RWPE2 (cell line): ENCODE results near the gene IFT81.

Experiments
- ATAC-seq: fragments of 200-7000 bp; cut with Tn5 transposase; 3 replicates; pipeline ENCODE4 v1.9.1; 2021; ENCODE audit warnings: low read depth
- DNase-seq: peaks from one replicate; pipeline ENCODE4 v3.0.0-alpha.2; 2020; ENCODE audit warnings: low spot score
- H3K27ac ChIP-seq: fragments of 450-650 bp; 2 replicates; pipeline ENCODE4 v1.5.1; 2017; ENCODE audit warnings: mild to moderate bottlenecking; ENCODE audit not compliant: poor library complexity, severe bottlenecking
- H3K27me3 ChIP-seq: fragments of 250-450 bp; sonication (Bioruptor Pico); 2 replicates; pipeline ENCODE4 v1.5.1; 2021; ENCODE audit warnings: mild to moderate bottlenecking, moderate library complexity; ENCODE audit not compliant: insufficient read depth, poor library complexity, severe bottlenecking
- H3K36me3 ChIP-seq: fragments of 250-450 bp; sonication (Bioruptor Pico); 2 replicates; pipeline ENCODE4 v1.5.1; 2020; ENCODE audit warnings: low read depth, mild to moderate bottlenecking, moderate library complexity
- H3K4me1 ChIP-seq: fragments of 250-450 bp; sonication (Bioruptor Pico); 2 replicates; pipeline ENCODE4 v1.5.1; 2021; ENCODE audit warnings: mild to moderate bottlenecking, moderate library complexity; ENCODE audit not compliant: insufficient read depth, poor library complexity, severe bottlenecking
- H3K4me3 ChIP-seq: fragments of 250-450 bp; sonication (Bioruptor Pico); 2 replicates; pipeline ENCODE4 v1.5.1; 2021; ENCODE audit warnings: mild to moderate bottlenecking, moderate library complexity; ENCODE audit not compliant: severe bottlenecking
- H3K9me3 ChIP-seq: fragments of 250-450 bp; sonication (Bioruptor Pico); 2 replicates; pipeline ENCODE4 v1.5.1; 2021; ENCODE audit warnings: mild to moderate bottlenecking, moderate library complexity; ENCODE audit not compliant: severe bottlenecking
- CTCF ChIP-seq: fragments of 450-650 bp; IDR thresholded peaks from one replicate; pipeline ENCODE4 v1.5.1; 2017; ENCODE audit warnings: mild to moderate bottlenecking, moderate library complexity; ENCODE audit not compliant: poor library complexity, severe bottlenecking

Gene IFT81

GRCh38 chr12:110228756-110229155 is 104.6 kb downstream of the IFT81 start:
- no peak overlapping the region for H3K27ac ChIP-seq
- H3K4me1 ChIP-seq = peaks cover 15% of the 10 kb centered on the region
- DNase-seq (no peak), ATAC-seq (no peak)
- H3K9me3 ChIP-seq = no peaks in the 10 kb centered on the region
- no peak overlapping the region for H3K4me3 ChIP-seq
- no peaks in the 10 kb centered on the region; the same call in 1 of the 2 replicates for H3K36me3 ChIP-seq
- TF ChIP-seq CTCF = no peak
- H3K27me3 ChIP-seq = no peaks in the 10 kb centered on the region

- H3K4me1 ChIP-seq = peaks cover 12% of the 10 kb centered on the region
- H3K27me3 ChIP-seq = no peaks in the 10 kb centered on the region
- DNase-seq (no peak), ATAC-seq (no peak)
- H3K4me3 ChIP-seq = no peak overlapping the region
- H3K9me3 ChIP-seq = no peaks in the 10 kb centered on the region
- H3K36me3 ChIP-seq = no peaks in the 10 kb centered on the region; the same call in 1 of the 2 replicates
- no peak overlapping the region for H3K27ac ChIP-seq
- TF ChIP-seq CTCF = no peak
Observed at GRCh38 chr12:110229409-110229808, 105.3 kb downstream of the IFT81 start.

GRCh38 chr12:110230655-110231054 is 106.5 kb downstream of the IFT81 start:
- H3K9me3 ChIP-seq = no peaks in the 10 kb centered on the region
- H3K36me3 ChIP-seq = no peaks in the 10 kb centered on the region
- TF ChIP-seq CTCF = no peak
- no peaks in the 10 kb centered on the region for H3K27me3 ChIP-seq
- no peak overlapping the region for H3K27ac ChIP-seq
- DNase-seq = no peak
- H3K4me1 ChIP-seq = no peaks in the 10 kb centered on the region
- no peak overlapping the region for H3K4me3 ChIP-seq
- no peak for ATAC-seq

- H3K4me3 ChIP-seq = no peak overlapping the region
- TF ChIP-seq CTCF = no peak
- no peaks in the 10 kb centered on the region for H3K27me3 ChIP-seq
- DNase-seq (no peak), ATAC-seq (no peak)
- no peaks in the 10 kb centered on the region for H3K36me3 ChIP-seq
- H3K9me3 ChIP-seq = no peaks in the 10 kb centered on the region
- H3K4me1 ChIP-seq = no peaks in the 10 kb centered on the region
- H3K27ac ChIP-seq = no peak overlapping the region
Observed at GRCh38 chr12:110233212-110233903, 109.2 kb downstream of the IFT81 start.

- TF ChIP-seq CTCF = no peak
- no peaks in the 10 kb centered on the region for H3K9me3 ChIP-seq
- no peak overlapping the region for H3K27ac ChIP-seq
- no peaks in the 10 kb centered on the region for H3K4me1 ChIP-seq
- ATAC-seq (no peak), DNase-seq (no peak)
- no peaks in the 10 kb centered on the region for H3K36me3 ChIP-seq
- H3K27me3 ChIP-seq = no peaks in the 10 kb centered on the region
- H3K4me3 ChIP-seq = no peak overlapping the region
Observed at GRCh38 chr12:110234331-110234751, 110.2 kb downstream of the IFT81 start.
